Glutamatergic neuron (in vitro differentiated cells): ENCODE data around the gene PXK. TPM values are rescaled to one million over a fixed set of nuclear protein-coding genes. Genes with fewer than 3 reads are reported as not detected.
"Not testable (repeated sequence)": the region's sequence is repeated elsewhere in the genome, so short reads cannot be mapped to it uniquely, and the experiment has no call there.

Experiments
- DNase-seq: peaks from one replicate; pipeline ENCODE4 v3.0.0; 2022
- H3K27ac Mint-ChIP-seq: one replicate; pipeline ENCODE4 v1.8.0; 2020; ENCODE audit warnings: mild to moderate bottlenecking, mixed read lengths, inconsistent platforms; ENCODE audit not compliant: unreplicated experiment
- H3K27me3 Mint-ChIP-seq: one replicate; pipeline ENCODE4 v1.8.0; 2020; ENCODE audit warnings: mild to moderate bottlenecking, moderate library complexity, mixed read lengths, inconsistent platforms; ENCODE audit not compliant: unreplicated experiment
- H3K36me3 Mint-ChIP-seq: one replicate; pipeline ENCODE4 v1.8.0; 2020; ENCODE audit warnings: mild to moderate bottlenecking, mixed read lengths, inconsistent platforms; ENCODE audit not compliant: unreplicated experiment
- H3K4me1 Mint-ChIP-seq: one replicate; pipeline ENCODE4 v1.8.0; 2020; ENCODE audit warnings: mild to moderate bottlenecking, low read depth, mixed read lengths, inconsistent platforms; ENCODE audit not compliant: unreplicated experiment
- H3K4me3 Mint-ChIP-seq: one replicate; pipeline ENCODE4 v1.8.0; 2020; ENCODE audit warnings: mild to moderate bottlenecking, mixed read lengths, inconsistent platforms; ENCODE audit not compliant: unreplicated experiment
- H3K9me3 Mint-ChIP-seq: one replicate; pipeline ENCODE4 v1.8.0; 2020; ENCODE audit warnings: mild to moderate bottlenecking, moderate library complexity, mixed read lengths, inconsistent platforms; ENCODE audit not compliant: unreplicated experiment
- long read RNA-seq: library from polyadenylated mRNA; unstranded; transcript quantifications from one replicate; pipeline ENCODE4 v2.0.0, GENCODE V29; 2020; ENCODE audit not compliant: unreplicated experiment
- total RNA-seq: library from RNA; stranded (reverse); fragmentation: NEBNext Ultra II Directional; extraction: Animal tissue kit (Norgen Biotek cat#: 25700); gene quantifications from one replicate; pipeline ENCODE4 v1.2.1, GENCODE V29; 2021; ENCODE audit not compliant: unreplicated experiment
- TF ChIP-seq, protein P1 (sequence below): fragments of 200-600 bp; sonication (generic); IDR thresholded peaks from one replicate; pipeline ENCODE4 v1.5.0; 2021; ENCODE audit not compliant: partially characterized antibody, unreplicated experiment

The PXK gene
- total RNA-seq, result 14.0 TPM
- long read RNA-seq, partial matches to known transcripts, result 3 of 4 reads
- long read RNA-seq, other reads (novel, unspliced or antisense), result 1 of 4 reads

DNA sequence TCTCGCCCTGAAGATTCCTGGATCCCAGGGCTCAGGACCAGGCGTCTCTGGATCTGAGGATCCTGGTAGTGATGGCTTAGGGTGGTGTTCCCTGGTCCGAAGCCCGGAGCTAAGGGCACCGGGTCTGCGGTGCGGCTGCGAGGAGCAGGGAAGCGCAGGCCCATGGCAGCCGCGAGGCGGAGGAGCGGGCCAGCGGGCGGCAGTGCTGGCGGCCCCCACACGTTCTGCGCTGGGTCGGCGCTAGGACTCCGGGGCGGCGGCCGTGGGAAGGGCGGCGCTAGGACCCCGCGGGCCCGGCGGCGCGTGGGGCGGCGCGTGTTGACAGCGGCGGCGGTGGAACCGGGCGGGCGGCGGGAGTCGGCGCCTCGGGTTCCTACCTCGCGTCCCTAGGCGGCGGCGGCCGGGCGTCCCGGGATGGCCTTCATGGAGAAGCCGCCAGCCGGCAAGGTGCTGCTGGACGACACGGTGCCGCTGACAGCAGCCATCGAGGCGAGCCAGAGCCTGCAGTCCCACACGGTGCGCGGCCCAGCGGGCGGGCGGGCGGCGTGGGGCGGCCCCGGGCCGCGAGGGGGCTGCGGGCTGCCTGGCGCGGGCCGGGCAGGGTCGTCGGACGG is at the start of gene PXK:
TSS of gene PXK (plus strand) at position 318 of the 614 bp plus-strand sequence. CDS start at position 415, 97 bp downstream.
- peak; percentile 85 for DNase-seq
- Mint-ChIP-seq H3K9me3 (peaks cover 2% of the 10 kb centered on the region), H3K27ac (no peak within 1 kb of the TSS), H3K4me1 (no peaks in the 10 kb centered on the region), H3K27me3 (peaks cover 8% of the 10 kb centered on the region), H3K36me3 (peaks cover 3% of the 10 kb centered on the region), H3K4me3 (peak within 1 kb of the TSS; percentile 98)
- TF ChIP-seq, protein P1, sequence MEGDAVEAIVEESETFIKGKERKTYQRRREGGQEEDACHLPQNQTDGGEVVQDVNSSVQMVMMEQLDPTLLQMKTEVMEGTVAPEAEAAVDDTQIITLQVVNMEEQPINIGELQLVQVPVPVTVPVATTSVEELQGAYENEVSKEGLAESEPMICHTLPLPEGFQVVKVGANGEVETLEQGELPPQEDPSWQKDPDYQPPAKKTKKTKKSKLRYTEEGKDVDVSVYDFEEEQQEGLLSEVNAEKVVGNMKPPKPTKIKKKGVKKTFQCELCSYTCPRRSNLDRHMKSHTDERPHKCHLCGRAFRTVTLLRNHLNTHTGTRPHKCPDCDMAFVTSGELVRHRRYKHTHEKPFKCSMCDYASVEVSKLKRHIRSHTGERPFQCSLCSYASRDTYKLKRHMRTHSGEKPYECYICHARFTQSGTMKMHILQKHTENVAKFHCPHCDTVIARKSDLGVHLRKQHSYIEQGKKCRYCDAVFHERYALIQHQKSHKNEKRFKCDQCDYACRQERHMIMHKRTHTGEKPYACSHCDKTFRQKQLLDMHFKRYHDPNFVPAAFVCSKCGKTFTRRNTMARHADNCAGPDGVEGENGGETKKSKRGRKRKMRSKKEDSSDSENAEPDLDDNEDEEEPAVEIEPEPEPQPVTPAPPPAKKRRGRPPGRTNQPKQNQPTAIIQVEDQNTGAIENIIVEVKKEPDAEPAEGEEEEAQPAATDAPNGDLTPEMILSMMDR, result no peak

DNA sequence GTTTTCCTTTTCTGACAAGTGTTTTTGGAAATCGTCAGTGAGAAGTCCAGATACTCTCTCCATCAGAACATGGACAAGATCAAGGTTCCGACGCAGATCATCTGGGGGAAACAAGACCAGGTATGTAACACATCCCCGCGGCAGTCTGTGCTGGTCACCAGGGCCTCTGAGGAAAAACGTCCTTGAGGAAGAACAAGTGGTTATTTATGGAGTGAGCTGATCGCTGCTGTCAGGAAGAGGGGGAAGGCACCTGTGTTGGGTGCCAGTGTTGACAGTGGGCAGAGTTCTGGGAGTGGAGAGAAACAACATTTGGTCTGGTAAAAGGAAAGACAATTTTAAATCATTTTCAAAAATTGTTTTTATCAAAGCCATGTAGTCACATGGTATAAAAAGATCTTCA is 47.4 kb upstream of the PXK start:
- peaks cover 2% of the 10 kb centered on the region for H3K27me3 Mint-ChIP-seq
- TF ChIP-seq, protein P1, result no peak
- no peak overlapping the region for H3K27ac Mint-ChIP-seq
- no peaks in the 10 kb centered on the region for H3K4me1 Mint-ChIP-seq
- no peak for DNase-seq
- peaks cover 8% of the 10 kb centered on the region for H3K9me3 Mint-ChIP-seq
- no peak overlapping the region for H3K4me3 Mint-ChIP-seq
- H3K36me3 Mint-ChIP-seq, result peaks cover 46% of the 10 kb centered on the region

DNA sequence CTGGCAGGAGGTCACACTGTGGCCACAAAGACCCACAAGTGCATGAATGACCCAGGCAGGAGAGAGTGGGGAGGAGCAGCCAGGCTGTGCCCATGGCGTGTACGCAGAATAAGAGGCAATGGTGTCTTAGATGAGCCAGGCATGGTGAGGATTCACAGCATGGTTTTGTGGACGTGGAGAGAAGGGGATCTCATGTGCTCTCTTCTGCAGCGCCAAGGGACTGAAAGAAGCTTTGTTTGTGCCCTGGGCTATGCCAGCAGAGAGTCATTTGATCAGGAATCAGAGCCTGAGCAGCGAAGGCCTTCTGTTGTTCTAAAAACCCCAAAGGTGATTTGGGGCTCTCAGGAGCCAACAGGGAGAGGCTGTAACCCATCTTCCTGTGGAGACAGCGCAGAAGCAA is 45.3 kb upstream of the PXK start:
- peaks cover 40% of the 10 kb centered on the region for H3K36me3 Mint-ChIP-seq
- no peak overlapping the region for H3K27ac Mint-ChIP-seq
- no peak overlapping the region for H3K4me3 Mint-ChIP-seq
- TF ChIP-seq, protein P1, result no peak
- no peak for DNase-seq
- H3K27me3 Mint-ChIP-seq, result peaks cover 5% of the 10 kb centered on the region
- H3K4me1 Mint-ChIP-seq, result no peaks in the 10 kb centered on the region
- H3K9me3 Mint-ChIP-seq, result peaks cover 9% of the 10 kb centered on the region

DNA sequence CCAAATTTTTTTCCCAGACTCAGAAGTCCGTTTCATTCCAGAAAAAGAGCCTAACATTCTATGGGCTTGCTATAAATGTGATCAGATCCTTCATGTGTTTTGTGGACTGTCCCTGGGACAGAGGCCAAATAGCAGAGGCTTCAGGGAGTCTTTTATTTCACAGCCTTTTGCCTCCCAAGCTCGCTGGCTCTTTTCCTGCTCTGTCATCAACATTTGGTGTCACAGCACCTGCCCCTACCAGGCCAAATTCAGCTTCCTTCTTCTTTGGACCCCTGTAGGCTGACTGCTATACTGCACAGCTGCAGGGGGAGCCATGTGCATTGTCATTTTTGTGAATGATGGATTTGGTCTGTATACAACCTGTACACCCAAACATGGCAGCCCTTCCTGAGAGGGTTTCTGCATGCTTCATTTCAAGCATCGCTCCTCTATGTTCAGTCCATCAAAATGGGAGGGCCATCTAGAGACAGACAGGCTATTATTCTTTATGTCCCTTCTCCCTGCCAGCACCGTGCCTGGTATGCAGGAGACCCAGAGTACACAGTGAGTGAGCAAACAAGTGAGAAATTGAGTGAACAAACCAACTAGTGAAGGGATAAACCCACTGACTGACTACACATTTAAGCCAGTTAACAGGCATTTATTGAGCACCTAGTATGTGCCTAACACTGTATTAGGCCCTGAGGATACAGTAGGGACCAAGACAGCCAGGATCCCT is 44.5 kb upstream of the PXK start:
- H3K4me3 Mint-ChIP-seq, result no peak overlapping the region
- H3K27me3 Mint-ChIP-seq, result peaks cover 7% of the 10 kb centered on the region
- TF ChIP-seq, protein P1, result no peak
- DNase-seq, result no peak
- peak overlapping the region; percentile 14 for H3K27ac Mint-ChIP-seq
- H3K36me3 Mint-ChIP-seq, result peaks cover 39% of the 10 kb centered on the region
- peaks cover 9% of the 10 kb centered on the region for H3K9me3 Mint-ChIP-seq
- H3K4me1 Mint-ChIP-seq, result no peaks in the 10 kb centered on the region

DNA sequence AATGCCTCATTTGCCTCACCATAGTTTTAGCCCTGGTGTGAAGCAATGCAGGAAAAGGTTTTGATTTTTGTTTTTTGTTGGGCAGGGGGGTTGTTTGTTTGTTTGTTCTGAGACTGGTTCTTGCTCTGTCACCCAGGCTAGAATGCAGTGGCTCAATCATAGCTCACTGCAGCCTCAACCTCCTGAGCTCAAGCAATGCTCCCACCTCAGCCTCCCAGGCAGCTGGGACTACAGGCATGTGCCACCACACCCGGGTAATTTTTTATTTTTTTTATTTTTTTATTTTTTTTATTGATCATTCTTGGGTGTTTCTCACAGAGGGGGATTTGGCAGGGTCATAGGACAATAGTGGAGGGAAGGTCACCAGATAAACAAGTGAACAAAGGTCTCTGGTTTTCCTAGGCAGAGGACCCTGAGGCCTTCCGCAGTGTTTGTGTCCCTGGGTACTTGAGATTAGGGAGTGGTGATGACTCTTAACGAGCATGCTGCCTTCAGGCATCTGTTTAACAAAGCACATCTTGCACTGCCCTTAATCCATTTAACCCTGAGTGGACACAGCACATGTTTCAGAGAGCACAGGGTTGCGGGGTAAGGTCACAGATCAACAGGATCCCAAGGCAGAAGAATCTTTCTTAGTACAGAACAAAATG is 43.6 kb upstream of the PXK start:
- H3K36me3 Mint-ChIP-seq, result peaks cover 39% of the 10 kb centered on the region
- not testable (repeated sequence) for H3K27ac Mint-ChIP-seq, DNase-seq, H3K4me3 Mint-ChIP-seq, H3K27me3 Mint-ChIP-seq, H3K4me1 Mint-ChIP-seq, H3K9me3 Mint-ChIP-seq

DNA sequence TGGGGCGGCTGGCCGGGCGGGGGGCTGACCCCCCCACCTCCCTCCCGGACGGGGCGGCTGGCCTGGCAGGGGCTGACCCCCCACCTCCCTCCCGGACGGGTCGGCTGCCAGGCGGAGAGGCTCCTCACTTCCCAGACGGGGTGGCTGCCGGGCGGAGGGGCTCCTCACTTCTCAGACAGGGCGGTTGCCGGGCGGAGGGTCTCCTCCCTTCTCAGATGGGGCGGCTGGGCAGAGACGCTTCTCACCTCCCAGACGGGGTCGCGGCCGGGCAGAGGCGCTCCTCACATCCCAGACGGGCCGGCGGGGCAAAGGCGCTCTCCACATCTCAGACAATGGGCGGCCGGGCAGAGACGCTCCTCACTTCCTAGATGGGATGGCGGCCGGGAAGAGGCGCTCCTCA is 42.2 kb upstream of the PXK start:
- not testable (repeated sequence) for H3K27ac Mint-ChIP-seq, H3K27me3 Mint-ChIP-seq, DNase-seq, H3K4me1 Mint-ChIP-seq, H3K9me3 Mint-ChIP-seq, H3K4me3 Mint-ChIP-seq
- peaks cover 35% of the 10 kb centered on the region for H3K36me3 Mint-ChIP-seq
